Ectodermal cell (in vitro differentiated cells): ENCODE measurements around the gene PEX5.

Experiments used
- H3K27ac ChIP-seq: 2 replicates; pipeline ENCODE4 v1.7.0; 2013; ENCODE audit warnings: mild to moderate bottlenecking, low read depth, low read length; ENCODE audit not compliant: insufficient read depth, poor library complexity, severe bottlenecking
- H3K27me3 ChIP-seq: 2 replicates; pipeline ENCODE4 v1.7.0; 2013; ENCODE audit warnings: mild to moderate bottlenecking, low read length; ENCODE audit not compliant: insufficient read depth, control insufficient read depth, poor library complexity, severe bottlenecking
- H3K36me3 ChIP-seq: one replicate; pipeline ENCODE4 v1.7.0; 2013; ENCODE audit warnings: low read length; ENCODE audit not compliant: control insufficient read depth, insufficient read depth
- H3K4me1 ChIP-seq: one replicate; pipeline ENCODE4 v1.7.0; 2013; ENCODE audit warnings: low read length; ENCODE audit not compliant: control insufficient read depth, insufficient read depth
- H3K4me3 ChIP-seq: 2 replicates; pipeline ENCODE4 v1.7.0; 2013; ENCODE audit warnings: low read depth, low read length, control low read depth; ENCODE audit not compliant: insufficient read depth
- H3K9me3 ChIP-seq: 2 replicates; pipeline ENCODE4 v1.7.0; 2013; ENCODE audit warnings: mild to moderate bottlenecking, low read length, moderate library complexity; ENCODE audit not compliant: control insufficient read depth
- WGBS, 2 experiments: methylation state at CpG; one replicate each; pipeline ENCODE4 v1.1.7; 2013; ENCODE audit warnings: missing lambda C conversion rate in 2 of 2; 5-methylcytosine and 5-hydroxymethylcytosine counted together

PEX5 gene

GRCh38 chr12:7188562-7189397 lies 706 bp upstream of the PEX5 start:
- Histone ChIP-seq H3K4me3 (peak overlapping the region; percentile 81), H3K36me3 (peaks cover 10% of the 10 kb centered on the region), H3K27me3 (no peaks in the 10 kb centered on the region), H3K27ac (peak overlapping the region; percentile 32), H3K4me1 (peaks cover 4% of the 10 kb centered on the region), H3K9me3 (no peaks in the 10 kb centered on the region)
- WGBS, 2 experiments = 3 to 4% methylated on average over 21 of the region's 21 CpGs

- H3K36me3 ChIP-seq = peaks cover 10% of the 10 kb centered on the region
- no peaks in the 10 kb centered on the region for H3K27me3 ChIP-seq
- H3K27ac ChIP-seq = peak overlapping the region; percentile 36
- peak overlapping the region; percentile 81 for H3K4me3 ChIP-seq
- WGBS, 2 experiments = 27 to 28% methylated on average over 17 of the region's 17 CpGs
- H3K4me1 ChIP-seq = peaks cover 4% of the 10 kb centered on the region
- no peaks in the 10 kb centered on the region for H3K9me3 ChIP-seq
Observed at GRCh38 chr12:7190268-7191055, 976 bp downstream of the PEX5 start.

GRCh38 chr12:7193674-7194073 lies 4.2 kb downstream of the PEX5 start:
- Histone ChIP-seq H3K36me3 (peaks cover 15% of the 10 kb centered on the region), H3K27me3 (no peaks in the 10 kb centered on the region), H3K27ac (no peak overlapping the region), H3K9me3 (no peaks in the 10 kb centered on the region), H3K4me1 (no peaks in the 10 kb centered on the region), H3K4me3 (no peak overlapping the region)
- WGBS, 2 experiments = 93 to 95% methylated on average over 2 of the region's 2 CpGs

- Histone ChIP-seq H3K36me3 (peaks cover 30% of the 10 kb centered on the region), H3K4me1 (no peaks in the 10 kb centered on the region), H3K4me3 (no peak overlapping the region), H3K27me3 (no peaks in the 10 kb centered on the region), H3K27ac (no peak overlapping the region), H3K9me3 (no peaks in the 10 kb centered on the region)
- 90 to 92% methylated on average over 2 of the region's 2 CpGs for WGBS, 2 experiments
Observed at GRCh38 chr12:7197841-7198240, 8.4 kb downstream of the PEX5 start.

- Histone ChIP-seq H3K27me3 (no peaks in the 10 kb centered on the region), H3K4me3 (no peak overlapping the region), H3K27ac (no peak overlapping the region), H3K9me3 (no peaks in the 10 kb centered on the region), H3K4me1 (no peaks in the 10 kb centered on the region), H3K36me3 (peaks cover 45% of the 10 kb centered on the region)
- WGBS, 2 experiments = 91 to 94% methylated on average over 4 of the region's 4 CpGs
Observed at GRCh38 chr12:7203109-7203508, 13.6 kb downstream of the PEX5 start.

- Histone ChIP-seq H3K4me3 (no peak overlapping the region), H3K36me3 (peaks cover 57% of the 10 kb centered on the region), H3K27me3 (no peaks in the 10 kb centered on the region), H3K4me1 (no peaks in the 10 kb centered on the region), H3K9me3 (no peaks in the 10 kb centered on the region), H3K27ac (no peak overlapping the region)
Observed at GRCh38 chr12:7205091-7205490, 15.6 kb downstream of the PEX5 start.

GRCh38 chr12:7206691-7207090 lies 17.2 kb downstream of the PEX5 start:
- 88 to 96% methylated on average over 2 to 3 of the region's 3 CpGs for WGBS, 2 experiments
- H3K36me3 ChIP-seq = peaks cover 55% of the 10 kb centered on the region

GRCh38 chr12:7207866-7208625 lies 18.6 kb downstream of the PEX5 start:
- no peak overlapping the region for H3K27ac ChIP-seq
- no peaks in the 10 kb centered on the region for H3K9me3 ChIP-seq
- peaks cover 46% of the 10 kb centered on the region for H3K36me3 ChIP-seq
- no peak overlapping the region for H3K4me3 ChIP-seq
- no peaks in the 10 kb centered on the region for H3K27me3 ChIP-seq
- WGBS, 2 experiments = 95% methylated on average over 10 of the region's 10 CpGs
- H3K4me1 ChIP-seq = no peaks in the 10 kb centered on the region

More at GRCh38 chr12:7206691-7207090, 17.2 kb downstream of the PEX5 start:
- Histone ChIP-seq H3K27ac (no peak overlapping the region), H3K4me3 (no peak overlapping the region), H3K9me3 (no peaks in the 10 kb centered on the region), H3K27me3 (no peaks in the 10 kb centered on the region), H3K4me1 (no peaks in the 10 kb centered on the region)

- Histone ChIP-seq H3K4me1 (no peaks in the 10 kb centered on the region), H3K27me3 (no peaks in the 10 kb centered on the region), H3K9me3 (no peaks in the 10 kb centered on the region), H3K36me3 (peaks cover 41% of the 10 kb centered on the region), H3K4me3 (no peak overlapping the region), H3K27ac (no peak overlapping the region)
- WGBS, 2 experiments = 96 to 97% methylated on average over 14 of the region's 14 CpGs
Observed at GRCh38 chr12:7209958-7210357, 20.5 kb downstream of the PEX5 start.
